ENCODE measurements around the gene STRN4.

DNA sequence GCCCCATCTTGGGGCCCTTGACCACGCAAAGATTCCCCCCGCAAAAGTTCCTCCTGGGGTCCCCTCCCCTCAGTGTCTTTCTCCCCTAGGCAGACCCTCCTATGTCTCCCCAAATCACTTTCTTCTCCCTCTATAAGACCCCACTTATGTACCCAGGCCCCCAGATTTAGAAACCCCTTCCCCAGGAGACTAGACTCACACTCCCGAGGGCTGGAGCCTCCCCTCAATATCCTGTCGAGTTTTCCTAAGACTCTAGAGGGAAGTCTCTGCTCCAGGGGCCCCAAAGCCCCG lies 40.7 kb upstream of the STRN4 start:
- TF ChIP-seq GATA2 (IDR thresholded peaks at IDR 0.05; ENCODE audit: low read depth, low read length) (no peak), GATA3 (IDR thresholded peaks at IDR 0.05; ENCODE audit: low read depth, low read length) (no peak)

All from SH-SY5Y (cell line).